NCI-H82 treated with DMSO at 0.1 percent for 48 hours (cell line): ENCODE data around the gene NPHS2.

ENCODE experiments used
- DNase-seq: peaks from one replicate; lab custom pipeline; 2025; ENCODE audit not compliant: unreplicated experiment; lab: John Stamatoyannopoulos, UW

NPHS2 gene

DNA sequence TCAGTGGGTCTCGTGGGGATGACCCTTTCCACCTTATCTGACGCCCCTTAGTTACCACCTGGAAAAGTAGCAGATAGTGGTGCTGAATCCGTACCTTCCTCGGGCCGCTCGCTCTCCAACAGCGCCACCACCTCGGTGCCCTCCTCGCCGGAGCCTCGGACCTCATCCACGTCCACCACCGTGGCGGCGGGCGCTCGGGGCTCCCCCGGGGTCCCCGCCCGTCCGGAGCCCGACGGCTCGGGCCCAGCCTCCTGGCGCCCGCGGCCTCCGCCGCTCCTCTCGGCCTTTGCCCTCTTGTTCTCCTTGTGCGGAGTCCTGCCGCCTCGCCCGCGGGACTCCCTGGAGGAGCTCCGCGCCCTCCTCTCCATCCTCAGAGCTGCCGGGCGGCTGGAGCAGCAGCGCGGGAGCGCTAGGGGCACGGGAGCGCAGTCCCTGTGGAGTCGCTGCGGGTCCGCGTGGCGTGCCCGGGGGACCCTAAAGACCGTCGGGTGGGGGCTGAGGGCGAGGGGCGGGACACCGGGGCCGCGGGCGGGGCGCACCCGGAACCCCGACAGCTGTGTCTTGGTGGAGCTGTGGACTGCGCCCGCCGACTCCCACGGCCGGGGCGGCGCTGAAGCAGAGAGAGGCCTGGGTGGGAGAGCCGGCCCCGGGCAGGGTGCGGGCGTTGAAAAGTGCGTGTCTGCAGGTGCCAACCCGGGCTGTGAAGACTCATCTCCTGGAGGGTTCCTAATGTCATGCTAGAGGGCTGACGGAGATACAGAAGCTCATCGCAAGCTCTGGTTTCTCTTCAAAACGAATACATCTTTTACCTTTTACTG lies at the start of gene NPHS2:
TSS of gene NPHS2 (minus strand) at position 452 of the 818 bp plus-strand sequence. CDS start at position 368, 84 bp downstream.
- no peak for DNase-seq

DNA sequence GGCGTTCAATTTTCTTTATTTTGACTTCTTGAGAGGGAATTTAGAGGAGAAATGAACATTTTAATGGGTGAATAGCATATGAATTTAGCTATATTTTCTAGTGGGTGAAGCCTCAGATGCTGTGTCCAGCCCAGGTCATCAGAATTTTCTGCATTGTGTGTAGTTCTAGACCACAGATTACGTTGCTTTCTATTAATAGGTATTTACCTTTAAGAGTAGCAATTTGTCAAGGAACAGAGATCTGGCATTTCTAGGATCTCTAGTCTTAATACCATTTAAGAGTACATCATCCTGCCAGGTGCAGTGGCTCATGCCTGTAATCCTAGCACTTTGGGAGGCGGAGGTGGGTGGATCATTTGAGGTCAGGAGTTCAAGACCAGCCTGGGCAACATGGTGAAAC lies 36.6 kb upstream of the NPHS2 start:
- DNase-seq = peak; percentile 71

DNA sequence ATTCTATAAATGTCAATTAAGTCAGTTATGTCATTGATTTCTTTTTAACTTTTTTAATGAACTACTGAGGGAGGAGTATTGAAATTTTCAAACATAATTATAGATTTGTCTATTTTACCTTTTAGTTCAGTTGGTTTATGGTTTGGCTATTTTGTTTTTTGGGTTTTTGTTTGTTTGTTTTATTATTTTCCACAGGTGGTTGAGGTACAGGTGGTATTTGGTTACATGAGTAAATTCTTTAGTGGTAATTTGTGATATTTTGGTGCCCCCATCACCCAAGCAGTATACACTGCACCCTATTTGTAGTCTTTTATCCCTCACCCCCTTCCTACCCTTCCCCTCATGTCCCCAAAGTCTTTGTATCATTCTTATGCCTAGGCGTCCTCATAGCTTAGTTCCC lies 25.3 kb upstream of the NPHS2 start:
- no peak for DNase-seq

DNA sequence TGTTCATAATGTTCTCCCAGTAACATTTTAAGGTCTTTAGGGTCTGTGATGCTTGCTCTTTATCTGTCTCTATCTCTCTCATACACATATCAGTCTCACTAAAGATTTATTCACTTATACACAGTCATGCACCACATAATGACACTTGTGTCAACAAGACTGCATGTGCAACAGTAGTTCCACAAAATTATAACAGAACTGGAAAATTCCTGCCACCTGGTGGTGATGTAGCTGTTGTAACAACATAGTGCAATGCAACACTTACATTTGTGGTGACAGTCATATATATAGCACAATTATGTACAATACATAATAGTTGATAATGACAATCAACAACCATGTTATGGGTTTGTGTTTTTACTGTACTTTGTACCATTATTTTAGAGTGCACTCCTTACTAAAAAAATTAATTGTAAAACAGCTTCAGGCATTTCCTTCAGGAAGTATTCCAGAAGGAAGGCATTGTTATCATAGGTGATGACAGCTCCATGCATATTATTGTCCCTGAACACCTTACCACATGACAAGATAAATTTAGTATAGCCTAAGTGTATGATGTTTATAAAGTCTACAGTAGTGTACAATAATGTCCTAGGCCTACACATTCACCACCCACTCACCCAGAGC lies 24.0 kb upstream of the NPHS2 start:
- DNase-seq = no peak

DNA sequence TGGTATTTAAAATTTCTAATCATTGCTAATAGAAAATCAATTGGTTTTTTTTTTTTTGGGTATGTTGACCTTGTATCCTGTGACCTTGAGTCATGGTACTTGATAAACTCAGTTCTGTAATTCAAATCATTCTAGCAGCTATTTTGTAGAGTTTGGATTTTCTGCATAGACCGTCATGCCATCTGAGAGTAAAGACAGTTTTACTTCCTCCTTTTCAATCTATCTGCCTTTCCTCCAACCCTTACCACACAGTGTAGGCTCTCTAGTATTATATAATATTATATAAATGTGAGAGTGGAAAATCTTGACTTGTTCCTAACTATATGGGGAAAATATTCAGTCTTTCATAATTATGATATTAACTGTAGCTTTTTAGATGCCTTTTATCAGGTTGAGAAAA lies 22.9 kb upstream of the NPHS2 start:
- DNase-seq = no peak

DNA sequence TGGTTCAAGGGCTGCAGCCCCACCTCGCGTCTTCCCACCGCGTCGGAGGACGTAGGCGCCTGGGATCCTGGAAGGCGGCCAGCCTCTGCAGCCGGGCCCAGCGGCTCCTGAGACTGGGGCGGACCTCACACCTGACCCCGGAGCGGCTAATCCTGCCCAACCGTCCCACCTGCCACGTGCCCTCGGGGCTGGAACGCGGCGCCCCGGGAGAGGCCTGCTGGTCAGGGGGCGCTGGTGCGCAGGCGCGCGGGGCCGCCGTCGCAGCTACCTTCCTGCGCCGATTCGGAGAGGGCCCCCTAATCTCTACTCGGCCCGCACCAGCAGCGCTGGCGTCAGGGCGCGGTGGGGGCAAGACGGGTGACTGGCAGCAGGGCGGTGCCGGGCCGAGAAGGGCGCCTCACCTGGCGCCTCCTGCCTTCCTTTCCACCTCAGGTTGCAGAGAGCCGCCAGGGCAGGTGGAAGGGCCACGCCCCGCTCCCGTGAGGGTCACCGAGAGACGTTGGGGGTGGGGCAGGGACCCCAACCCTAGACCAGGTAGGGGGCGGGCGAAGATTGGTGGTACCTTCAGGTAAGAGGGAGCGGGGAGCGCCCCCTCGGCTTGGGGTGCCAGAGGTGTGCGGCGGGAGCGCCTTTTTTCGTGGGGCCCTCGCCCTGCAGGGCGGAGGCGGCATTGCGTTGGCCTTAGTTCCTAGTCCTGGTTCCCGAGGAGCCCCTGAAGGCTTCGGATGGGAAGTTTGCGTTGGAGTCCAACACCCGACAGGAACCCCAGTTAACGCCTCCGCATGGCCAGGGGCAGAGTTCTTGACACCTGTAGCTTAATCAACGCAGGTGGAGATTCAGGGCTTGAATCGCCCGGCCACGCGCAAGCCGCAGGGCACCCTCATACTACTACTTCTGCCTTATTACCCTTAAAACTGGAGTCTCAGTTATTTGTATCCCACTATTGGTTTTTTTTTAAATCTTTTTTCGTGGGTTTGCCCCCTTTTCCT lies 16.1 kb upstream of the NPHS2 start, which contains the start of gene TDRD5:
TSS of gene TDRD5 (plus strand) at position 241 of the 989 bp plus-strand sequence. CDS start 784 bp downstream, outside the sequence.
- DNase-seq = no peak

DNA sequence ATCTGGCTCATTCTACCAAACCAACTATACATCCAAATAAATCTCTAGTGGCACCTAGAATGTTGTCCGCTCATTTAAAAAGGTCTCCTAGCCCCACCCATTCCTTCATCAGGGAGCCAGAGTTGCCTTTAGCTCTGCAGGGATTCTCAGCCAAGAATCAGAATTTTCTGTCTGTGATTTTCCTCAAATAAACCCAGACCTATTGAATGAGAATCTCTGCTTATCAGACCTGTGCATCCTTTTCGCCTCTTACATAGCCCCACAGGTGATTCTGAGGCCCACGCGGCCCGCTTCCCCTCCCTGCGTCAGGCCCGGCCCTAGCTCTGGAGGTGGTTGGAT lies 15.5 kb upstream of the NPHS2 start:
- no peak for DNase-seq

DNA sequence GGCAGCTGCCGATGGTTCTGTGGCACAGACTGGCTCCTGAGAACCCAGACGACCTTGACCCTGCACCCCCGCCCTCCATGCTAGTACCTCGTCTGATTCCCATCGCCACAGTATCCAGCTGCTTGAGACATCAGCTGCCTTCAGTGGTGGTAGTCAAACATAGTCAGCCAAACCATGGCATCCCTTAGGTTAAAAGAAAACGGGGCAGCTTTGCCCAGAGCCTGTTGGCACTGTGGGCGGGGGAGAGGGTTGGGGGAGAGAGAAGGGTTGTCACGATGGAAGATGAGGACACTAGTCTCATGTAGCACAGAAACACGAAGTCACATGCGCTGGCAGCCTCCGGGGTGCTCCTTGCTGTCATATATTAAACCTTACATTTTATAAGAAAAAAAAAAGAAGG lies 14.9 kb upstream of the NPHS2 start:
- DNase-seq = no peak

DNA sequence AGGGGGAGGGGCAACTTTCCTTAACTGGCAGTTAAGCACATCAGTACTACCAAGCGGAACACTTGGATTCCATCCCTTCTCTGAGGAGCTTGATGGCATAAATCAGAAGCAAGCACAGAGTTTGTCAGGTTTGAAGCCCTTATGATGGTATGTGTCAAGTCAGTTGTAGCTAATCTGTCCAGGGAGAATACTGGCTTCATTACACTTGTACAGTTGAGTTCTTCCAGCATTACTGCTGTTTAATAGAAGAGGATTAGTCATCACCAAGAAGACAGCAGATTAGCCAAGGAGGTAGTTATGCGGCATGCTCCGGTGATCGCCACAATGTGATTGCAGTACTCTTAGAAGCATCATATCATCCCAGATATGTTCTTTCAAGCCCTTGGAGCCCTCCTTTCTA lies 13.8 kb upstream of the NPHS2 start:
- DNase-seq = no peak

DNA sequence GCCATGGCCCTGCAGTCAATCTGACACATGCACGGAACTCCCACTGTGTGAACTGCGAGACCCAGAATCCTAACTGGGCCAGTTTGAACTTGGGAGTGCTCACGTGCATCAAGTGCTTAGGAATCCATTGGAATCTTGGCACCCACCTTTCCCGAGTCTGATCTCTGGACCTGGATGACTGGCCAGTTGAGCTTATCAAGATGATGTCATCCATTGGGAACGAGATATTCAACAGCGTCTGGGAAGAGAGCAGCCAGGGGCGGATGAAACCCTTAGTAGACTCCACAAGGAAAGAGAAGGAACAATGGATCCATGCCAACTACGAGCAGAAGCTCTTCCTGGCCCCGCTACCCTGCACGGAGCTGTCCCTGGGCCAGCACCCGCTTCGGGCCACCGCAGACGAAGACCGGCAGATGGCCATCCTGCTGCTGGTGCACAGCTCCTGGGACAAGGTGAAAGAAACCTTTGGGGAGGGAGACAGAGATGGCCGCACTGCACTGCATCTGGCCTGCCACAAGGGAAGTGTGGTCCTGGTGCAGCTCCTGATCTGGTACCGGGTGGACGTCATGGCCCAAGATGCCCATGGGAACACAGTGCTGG lies 12.8 kb upstream of the NPHS2 start:
- no peak for DNase-seq

DNA sequence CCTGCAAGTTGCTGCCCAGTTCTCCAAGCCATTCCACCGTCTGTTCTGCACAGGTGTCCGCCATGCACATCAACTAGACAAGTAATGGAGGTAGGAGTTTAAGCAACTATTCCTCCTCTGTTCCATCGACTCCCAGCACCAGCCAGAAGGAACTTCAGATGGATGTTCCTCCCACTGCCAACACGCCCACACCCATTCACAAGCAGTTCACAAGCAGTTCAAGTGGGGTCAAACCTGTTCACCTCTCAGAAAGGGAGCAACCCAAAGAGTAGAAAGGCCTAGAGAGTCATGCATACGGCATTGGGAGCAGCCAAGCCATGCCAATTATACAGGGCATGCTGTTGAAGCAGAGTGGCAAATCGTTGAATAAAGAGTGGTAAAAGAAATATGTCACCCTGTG lies 11.6 kb upstream of the NPHS2 start:
- no peak for DNase-seq

DNA sequence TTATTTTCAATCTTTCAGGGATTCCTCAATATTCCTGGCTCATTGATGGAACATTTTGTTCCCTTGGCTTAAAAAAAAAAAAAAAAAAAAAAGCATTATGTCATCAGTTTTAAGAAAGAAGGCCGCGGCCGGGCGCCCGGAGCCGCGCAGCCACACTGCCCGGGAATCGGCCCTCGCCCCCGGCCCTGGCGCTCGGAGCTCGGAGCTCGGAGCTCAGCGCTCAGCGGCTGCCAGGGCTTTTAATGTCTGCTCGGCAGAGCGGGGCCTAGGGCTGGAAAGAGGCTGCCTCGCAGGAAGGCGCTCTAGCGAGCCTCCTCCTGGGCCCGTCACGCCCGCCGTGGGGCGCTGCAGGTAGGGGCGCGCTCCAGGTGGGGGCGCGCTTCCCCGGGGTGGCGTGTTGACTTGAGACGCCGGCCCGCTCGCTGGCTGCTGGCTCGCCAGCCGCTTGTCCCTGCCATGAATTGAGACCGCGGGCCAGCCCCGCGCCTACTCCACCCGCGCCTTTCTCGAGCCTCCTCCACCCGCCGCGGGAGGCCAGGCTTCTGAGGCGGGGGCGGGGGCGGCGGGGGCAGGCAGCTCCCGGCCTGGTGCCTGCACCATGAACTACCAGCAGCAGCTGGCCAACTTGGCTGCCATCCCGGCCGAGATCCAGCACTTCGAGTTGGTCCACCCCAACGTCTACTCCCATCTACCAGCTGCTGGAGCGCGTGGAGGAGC lies 10.5 kb upstream of the NPHS2 start:
- no peak for DNase-seq

DNA sequence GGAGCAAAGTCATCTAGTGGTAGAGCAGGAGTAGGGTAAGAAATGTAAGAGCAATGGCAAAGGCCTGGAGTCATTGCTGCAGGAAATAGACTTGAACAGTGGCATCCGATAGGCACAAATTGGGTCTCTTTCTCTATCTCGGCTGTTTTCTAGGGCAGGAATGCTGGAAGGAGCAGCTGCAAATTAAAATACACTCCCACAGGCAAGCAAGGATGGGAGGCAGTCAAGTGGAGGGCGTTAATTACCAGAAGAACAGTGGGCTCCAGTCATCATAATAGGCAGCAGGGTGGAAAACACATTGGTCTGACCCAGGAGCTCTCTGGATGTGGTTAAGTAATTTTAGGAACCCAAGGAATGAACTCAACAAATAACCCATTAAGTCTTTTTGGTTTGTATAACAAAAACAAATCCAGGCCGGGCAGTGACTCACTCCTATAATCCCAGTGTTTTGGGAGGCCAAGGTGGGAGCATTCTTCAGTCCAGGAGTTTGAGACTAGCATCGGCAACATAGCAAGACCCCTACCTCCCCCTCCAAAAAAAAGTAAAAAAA lies 8.1 kb upstream of the NPHS2 start:
- DNase-seq = no peak

DNA sequence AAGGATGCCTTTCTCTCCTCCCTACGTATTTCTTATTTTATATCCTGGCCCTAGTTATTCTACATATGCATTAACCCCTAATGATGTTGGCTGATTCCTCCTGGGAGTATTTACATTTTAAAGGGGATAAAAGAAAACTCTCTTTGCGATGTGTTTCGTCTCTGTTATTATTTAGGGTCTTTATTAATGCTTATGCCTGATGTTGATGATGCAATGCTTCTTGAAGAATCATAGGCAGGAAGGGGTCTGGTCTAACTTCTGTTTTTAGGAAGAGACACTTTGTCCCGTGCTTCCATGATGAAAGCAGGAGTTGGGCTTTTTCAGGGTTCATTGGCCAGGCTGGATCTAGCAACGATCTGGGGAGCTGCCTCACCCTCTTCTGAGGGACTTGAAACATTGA lies 761 bp upstream of the NPHS2 start:
- DNase-seq = no peak

DNA sequence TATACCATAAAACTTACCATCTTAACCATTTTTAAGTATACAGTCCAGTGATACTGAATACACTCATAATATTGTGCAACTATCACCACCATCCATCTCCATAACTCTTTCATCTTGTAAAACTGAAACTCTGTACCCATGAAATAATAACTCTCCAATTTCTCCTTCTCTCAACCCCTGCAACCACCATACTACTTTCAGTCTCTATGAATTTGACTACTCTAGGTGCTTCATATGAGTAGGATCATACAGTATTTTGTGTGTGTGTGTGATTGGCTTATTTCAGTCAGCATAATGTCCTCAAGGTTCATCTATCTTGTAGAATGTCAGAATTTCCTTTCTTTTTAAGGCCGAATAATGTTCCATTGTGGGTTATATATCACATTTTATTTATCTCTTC lies 17.7 kb downstream of the NPHS2 start:
- no peak for DNase-seq

DNA sequence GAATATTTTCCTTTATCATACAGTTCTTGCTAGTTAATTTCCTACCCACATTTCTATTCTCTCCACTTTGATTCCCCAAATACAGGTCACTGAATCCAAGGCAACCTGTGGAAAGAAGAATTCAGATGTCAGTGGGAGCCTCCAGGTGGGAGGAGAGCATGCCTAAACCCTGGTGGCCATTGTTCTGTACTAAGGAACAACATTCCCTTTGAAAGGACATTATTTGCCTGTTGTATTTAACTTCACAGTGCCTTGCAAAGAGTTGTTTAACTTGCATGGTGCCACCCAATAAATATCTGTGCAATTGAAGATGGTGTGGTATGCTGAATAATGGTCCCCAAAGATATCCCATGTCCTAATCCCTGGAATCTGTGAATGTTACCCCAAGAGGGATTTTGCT lies 21.3 kb downstream of the NPHS2 start:
- DNase-seq = no peak

DNA sequence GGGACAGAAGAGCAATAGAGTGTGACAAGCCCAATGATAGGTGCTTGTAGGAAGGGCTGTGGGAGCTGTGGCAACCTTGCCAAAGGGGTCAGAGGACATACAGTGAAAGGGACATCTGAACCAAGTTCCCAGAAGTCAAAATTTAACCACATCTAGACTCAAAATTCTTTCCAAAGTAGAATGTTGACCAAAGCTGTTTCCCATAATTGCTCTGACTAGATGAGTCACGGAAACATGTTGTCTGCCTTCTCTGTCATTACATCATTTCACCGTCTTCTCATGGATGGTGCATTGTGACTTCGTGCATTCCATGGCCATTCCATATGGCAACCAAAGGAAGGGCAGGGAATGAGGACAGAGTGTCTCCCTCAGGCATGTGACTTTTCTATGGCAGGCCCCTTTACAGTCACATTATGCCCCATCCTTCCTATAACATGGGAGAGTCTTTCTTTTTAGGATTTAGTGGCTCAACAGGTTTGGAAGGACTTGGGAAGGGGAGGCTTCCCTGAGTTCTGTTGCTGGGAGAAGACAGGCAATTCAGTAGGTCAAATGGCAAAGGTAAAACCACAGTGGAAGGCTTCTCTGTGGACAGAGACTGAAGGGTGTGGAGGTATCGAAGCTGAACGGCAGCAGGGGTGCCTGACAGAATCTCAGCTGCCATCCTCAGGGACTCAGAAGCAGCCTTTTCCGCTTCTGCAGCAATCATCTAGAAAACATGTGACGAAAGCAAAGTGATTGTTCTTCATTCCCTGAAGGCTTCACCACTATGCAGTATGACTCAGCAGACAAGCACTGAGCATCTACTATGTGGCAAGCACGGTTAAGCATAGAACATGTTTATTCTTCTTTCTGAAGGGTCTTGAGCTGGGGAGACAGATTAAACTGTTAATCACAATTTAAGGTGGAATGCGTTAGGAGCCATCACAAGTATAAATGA lies 24.7 kb downstream of the NPHS2 start:
- no peak for DNase-seq

DNA sequence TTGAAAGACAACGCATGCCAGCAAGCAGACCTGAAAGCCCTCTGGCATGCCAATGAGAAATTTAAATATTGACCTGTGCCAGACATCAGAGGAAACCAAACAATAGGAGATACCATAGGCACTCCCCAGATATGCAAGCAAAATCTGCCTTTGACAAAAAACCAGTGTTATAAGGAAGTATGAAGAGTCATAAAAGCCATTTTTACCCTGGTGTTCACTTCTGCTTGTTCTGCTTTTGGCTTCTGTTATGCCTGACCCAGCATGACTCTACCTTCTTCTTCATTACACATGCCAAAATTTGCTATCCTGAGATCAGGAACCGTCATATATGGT lies 26.4 kb downstream of the NPHS2 start:
- DNase-seq = no peak

DNA sequence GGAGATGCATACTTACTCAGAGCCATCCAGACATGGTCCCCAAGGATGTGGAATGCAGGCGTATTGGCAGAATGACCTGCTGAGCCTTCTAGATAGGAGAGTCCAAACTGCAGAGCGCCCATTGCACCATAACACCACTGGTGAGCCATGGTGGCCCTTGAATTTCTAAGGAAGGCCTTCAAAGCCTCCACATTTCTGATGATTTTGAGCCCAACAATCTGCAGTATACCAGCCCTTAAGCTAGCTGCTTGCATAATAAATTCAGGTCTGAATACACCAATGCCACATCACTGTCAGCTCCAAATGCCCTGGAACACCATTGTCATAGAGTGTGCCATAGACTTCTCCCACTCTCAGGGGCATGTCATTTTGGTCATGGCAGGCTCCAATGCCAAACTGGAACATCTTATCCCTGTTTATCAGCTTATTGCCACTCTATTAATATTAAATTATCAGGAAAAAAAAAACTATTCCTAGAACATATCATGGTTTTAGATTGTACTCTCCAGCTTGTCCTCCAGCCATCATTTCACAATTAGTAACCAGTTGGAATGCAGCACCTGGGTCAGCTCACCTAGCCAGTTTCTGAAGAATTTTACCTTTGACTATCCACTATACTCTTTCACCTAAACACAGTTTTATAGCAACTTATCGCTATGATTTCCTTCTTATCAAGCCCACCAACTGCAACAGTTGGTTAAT lies 26.9 kb downstream of the NPHS2 start:
- DNase-seq = no peak
